IPS DF 4.7 (cell line): ENCODE data around the gene DNMT3L.
"Not testable (repeated sequence)": the region's sequence is repeated elsewhere in the genome, so short reads cannot be mapped to it uniquely, and the experiment has no call there.

Experiments
- DNase-seq: peaks from one replicate; pipeline ENCODE4 v3.0.0-alpha.2; 2013; ENCODE audit warnings: low spot score; ENCODE audit errors: extremely low read depth

The DNMT3L gene

DNA sequence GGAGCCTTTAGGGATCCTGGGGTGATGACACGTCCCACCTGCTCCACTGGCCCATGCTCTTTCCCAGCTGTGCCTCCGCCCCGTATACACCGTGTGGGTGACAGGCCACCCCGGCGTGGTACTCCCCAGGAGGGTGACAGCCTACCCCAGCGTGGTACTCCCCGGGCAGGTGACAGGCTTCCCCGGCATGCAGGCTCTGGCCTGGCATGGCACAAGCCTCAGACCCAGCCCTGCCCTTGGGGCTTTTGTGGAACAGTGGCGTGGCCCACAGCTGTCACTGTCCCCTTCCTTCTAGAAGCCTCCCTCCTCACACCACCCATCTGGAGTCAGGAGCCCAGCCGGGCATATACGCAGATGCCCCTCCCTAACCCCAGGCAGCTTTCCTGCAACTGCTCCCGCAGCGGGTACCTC is 33.5 kb upstream of the DNMT3L start:
- no peak for DNase-seq

- DNase-seq = no peak
Measured at GRCh38 chr21:44294391-44295162, 32.9 kb upstream of the DNMT3L start.

- no peak for DNase-seq
Measured at GRCh38 chr21:44293551-44294231, 32.0 kb upstream of the DNMT3L start.

DNA sequence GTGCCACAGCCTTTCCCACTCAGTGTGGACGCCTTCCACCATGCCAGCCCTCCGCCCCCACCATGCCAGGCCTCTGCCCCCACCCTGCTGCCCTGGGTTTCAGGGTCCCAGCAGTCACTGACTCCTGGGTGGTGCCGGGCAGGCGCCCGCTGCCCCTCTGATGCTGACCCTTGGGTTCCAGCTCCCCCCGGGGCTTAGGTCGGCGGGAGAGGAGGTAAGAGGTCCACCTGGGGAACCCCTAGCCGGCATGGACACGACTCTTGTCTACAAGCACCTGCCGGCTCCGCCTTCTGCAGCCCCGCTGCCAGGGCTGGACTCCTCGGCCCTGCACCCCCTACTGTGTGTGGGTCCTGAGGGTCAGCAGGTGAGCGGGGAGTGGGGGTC is 31.1 kb upstream of the DNMT3L start:
- no peak for DNase-seq

DNA sequence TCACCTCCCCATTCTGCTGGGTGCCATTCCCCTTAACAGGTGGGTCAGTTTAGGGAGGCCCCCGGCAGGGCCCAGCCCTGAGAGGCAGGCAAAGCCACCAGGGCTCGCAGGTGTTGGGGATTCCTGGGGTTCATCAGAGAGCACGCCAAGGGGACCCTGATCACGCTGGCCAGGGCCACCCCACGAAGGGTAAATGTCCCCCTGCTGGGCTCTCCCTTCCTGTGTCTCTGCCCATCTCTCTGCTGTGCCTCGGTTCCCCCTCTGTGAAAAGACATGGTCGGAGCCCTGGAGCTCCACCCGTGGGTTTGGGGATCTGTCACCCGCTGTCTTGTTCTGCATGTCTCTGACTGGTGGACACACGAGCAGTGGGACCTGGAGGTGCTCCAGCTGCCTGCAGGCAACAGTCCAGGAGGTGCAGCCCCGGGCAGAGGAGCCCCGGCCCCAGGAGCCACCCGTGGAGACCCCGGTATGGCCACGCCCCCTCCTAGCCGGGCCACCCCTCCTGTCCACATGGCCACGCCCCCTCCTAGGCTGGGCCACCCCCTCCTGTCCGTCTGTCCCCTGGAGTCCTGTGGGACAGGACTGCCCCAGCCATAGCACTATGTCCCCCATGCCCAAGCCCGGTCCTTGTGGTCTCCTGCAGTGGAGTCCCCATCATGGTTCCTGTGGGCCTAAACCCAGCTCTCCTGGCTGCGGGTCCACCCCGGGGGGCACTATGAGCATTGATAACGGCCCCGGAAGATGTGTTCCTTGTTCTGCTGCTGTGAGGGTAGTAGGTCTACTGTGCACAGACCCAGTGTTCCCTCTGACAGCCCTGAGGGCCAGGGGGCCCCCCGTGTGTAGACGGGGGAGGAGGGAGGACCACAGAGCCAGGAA is 30.5 kb upstream of the DNMT3L start:
- no peak for DNase-seq

DNA sequence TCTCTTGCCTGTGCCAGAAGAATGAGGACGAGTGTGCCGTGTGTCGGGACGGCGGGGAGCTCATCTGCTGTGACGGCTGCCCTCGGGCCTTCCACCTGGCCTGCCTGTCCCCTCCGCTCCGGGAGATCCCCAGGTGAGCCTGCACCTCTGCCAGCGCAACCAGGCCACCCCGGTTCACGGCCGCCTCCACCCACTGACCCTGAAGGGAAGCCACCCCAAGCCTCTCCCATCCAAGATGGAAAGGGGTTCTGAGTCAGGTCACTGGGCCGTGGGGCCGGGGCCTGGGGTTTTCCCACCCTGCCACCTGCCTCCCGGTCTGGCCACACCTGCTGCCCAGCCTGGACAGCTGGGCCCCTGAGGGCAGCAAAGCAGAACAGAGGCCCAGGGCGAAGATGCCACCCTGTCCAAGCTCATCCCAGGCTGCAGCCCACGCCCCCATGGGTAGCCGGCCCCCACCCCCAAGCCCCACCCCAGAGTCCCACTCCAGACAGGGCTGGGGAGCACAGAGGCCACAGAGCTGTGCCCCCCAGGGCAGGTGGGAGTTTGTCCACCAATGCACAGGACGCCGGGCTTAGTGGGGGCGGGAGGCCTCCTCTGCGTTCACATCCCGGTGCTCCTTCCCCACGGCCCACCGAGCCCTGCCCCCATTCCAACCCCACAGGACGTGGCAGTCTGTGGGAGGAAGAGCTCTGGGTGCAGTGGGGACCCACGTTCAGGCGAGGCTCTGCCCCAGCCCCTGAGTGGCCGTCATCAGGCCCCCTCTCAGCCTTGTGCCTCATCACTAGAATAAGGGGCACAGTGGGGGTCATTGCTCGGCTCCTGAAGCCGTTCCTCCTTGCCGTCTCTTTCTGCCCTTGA is 29.6 kb upstream of the DNMT3L start:
- DNase-seq = no peak

GRCh38 chr21:44290327-44291077 is 28.8 kb upstream of the DNMT3L start:
- no peak for DNase-seq

DNA sequence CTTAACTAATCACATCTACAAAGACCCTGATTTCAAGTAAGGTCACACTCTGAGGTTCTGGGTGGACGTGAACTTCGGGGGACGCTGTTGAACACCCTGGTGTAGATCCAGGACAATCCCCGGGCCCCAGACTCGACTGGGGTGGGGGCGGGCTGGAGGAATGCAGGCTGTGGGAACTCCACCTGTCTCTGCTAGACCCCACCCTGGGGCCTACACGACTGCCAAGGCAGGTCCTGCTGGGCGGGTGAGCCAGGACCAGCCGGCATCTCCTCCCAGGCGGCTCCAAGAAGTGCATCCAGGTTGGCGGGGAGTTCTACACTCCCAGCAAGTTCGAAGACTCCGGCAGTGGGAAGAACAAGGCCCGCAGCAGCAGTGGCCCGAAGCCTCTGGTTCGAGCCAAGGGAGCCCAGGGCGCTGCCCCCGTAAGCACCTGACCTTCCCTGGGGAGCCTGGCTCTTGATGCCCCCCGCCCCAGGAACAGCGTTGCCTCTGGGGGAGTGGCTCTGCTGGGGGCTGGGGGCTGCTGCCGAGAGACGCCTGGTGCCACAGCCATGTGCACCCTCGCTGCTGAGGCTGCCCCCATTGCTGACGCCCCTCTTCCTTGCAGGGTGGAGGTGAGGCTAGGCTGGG is 27.8 kb upstream of the DNMT3L start:
- no peak for DNase-seq

- no peak for DNase-seq
Measured at GRCh38 chr21:44288251-44289110, 26.8 kb upstream of the DNMT3L start.

GRCh38 chr21:44286716-44287632 is 25.3 kb upstream of the DNMT3L start:
- no peak for DNase-seq

DNA sequence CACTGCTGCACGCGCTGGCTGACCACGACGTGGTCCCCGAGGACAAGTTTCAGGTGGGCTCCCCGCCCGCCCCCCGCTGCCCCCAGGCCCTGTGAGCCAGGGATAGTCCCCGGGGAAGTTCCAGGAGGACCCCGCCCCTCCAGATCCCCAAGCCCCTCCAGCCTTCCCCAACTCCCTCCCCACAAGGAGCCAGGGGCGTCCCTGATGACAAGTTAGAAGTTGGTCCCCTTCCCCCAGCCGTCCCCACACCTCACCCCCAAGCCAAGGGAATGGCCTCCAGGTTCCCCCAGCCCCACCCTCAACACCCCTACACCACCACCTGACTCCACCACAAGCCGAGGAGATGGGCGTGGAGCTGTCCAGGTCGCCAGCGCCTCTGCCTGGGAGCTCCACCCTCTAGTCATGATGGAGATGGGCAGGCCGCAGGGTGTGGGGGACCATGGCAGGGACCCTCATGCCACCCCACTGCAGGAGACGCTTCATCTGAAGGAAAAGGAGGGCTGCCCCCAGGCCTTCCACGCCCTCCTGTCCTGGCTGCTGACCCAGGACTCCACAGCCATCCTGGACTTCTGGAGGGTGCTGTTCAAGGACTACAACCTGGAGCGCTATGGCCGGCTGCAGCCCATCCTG is 24.5 kb upstream of the DNMT3L start:
- DNase-seq = no peak

DNA sequence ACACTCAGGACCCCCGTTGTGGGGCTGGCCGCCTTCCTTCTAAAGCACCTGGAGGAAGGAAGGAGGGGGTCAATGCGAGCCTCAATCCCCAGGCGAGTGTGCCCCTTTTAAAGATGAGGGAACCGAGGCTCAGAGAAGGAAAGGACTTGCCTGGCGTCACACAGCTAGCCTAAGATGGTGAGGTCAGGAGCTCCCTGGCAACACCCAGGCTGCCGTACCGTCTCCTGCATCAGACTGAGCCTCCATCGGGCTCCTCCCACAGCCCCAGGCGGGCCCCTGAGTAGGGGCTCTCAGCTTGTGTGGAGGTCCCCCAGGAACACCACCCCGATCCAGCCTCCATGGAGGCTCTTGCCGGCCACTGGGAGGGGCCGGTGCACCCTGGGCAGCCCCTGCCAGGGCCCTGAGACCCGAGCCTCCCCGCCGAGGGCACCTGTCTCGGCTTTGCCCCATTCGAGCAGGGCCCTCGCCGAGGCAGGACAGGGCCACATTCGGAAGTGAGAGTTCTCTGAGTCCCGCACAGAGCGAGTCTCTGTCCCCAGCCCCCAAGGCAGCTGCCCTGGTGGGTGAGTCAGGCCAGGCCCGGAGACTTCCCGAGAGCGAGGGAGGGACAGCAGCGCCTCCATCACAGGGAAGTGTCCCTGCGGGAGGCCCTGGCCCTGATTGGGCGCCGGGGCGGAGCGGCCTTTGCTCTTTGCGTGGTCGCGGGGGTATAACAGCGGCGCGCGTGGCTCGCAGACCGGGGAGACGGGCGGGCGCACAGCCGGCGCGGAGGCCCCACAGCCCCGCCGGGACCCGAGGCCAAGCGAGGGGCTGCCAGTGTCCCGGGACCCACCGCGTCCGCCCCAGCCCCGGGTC is 23.7 kb upstream of the DNMT3L start, which contains the start of gene AIRE:
TSS of gene AIRE (plus strand) at position 739 of the 855 bp plus-strand sequence. CDS start 131 bp downstream, outside the sequence.
- no peak for DNase-seq

DNA sequence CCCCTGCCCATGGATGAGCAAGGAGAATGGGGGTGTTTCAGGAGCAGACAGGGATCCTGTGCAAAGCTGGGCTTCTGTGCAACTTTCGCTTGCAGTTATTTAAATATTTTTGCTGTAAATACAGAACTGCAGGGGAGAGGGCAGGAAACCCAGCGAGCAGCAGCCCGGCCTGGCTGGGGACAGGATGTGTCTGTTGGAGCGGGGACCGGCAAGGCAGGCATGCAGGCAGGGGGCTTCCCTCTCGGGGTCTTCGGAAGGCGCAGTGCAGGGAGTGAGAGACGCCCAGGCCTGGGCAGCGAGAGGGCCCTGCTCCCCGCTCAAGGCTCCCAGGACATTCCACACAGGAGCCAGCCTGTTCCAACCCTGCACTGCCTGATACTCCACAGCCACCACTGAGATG is 22.3 kb upstream of the DNMT3L start:
- no peak for DNase-seq

GRCh38 chr21:44283211-44283785 is 21.6 kb upstream of the DNMT3L start:
- DNase-seq = not testable (repeated sequence)

DNA sequence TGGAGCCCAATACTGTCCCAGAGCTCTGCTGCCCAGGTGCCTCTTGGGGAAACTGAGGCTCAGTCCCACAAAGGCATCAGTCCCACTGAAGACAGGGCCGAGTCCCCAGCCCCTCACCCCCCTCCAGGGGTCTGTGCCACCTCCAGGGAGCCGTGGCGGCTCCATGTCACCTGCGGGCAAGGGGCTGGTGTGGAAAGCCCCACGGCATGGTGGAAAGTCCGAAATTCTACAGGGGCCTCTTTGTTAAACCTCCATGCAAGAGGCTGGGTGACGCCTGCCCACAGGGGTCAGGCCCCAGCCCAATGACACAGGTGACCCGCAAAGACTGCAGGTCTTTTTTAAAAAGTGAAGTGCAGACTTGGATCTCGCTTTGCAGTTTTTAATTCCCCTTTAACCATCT is 20.7 kb upstream of the DNMT3L start:
- no peak for DNase-seq

DNA sequence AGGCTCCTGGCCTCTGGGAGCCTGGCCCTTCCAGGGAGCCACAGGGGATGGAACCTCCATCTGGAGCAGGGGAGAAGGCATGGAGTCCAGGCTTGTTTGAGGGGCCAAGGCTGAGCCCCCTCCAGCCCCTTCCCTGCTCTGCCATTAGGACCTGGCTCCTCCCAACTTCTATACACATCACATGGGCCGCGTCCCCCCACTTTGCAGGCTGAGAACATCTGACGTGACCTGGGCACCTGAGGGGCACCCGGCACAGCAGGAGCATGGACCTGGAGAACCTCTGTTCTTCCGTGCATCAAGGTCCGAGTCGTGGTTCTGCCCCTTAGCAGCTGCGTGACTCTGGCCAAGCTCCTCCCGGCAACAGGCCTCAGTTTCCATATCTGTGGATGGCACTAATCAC is 20.1 kb upstream of the DNMT3L start:
- no peak for DNase-seq
